ENCODE measurements around the gene CLSTN2.

The CLSTN2 gene

DNA sequence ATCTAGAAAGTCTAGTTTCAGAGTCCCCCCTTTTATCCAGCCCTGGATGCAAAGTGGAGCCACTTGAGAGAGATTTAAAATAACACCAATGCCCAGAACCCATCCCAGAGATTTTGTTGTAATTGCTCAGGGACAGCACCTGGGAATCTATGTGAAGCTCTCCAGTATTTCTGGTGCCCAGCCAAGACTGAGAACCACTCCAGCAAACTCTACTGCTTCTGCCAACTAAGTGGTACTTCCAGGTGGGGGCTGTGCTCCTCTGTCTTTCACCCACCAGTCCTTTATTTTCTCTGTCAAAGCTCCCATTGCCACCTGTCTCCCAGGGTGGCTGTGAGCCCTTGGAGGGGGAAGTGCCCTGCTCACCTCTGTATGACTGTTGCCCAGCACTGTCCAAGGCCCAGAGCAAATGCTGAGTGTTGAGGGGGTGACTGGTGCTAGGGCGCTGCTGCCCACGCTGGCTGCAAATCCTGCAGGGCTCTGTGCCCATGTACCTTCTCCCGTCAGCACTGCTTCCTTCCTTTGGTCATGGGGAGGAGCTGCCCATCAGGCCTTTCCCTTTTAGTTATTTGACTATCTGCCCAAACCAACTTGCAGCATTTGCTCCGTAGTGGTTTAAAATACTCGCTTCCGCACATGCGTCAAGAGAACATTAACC lies 9.4 kb downstream of the CLSTN2 start:
- DNase-seq: no peak

DNA sequence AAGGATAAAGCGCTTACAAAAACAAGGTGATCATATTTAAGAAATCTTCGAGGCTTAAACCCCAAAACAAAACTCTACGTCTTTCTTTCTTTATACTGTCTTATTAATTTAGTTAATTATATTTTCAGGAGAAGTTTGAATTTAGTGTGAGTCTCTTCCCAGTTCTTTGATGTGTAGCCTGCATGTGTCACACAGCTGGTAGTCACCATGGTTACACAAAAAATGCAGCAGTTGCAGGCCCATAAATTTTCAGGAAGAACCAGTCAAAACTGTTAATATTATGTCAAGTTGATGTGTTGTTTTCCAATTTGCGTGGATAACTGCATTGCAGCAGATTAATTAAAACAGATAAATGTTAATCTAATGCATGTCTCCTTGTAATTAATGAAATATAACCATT lies 10.4 kb downstream of the CLSTN2 start:
- DNase-seq: no peak

GRCh38 chr3:139945942-139946341 lies 11.0 kb downstream of the CLSTN2 start:
- no peak for DNase-seq

DNA sequence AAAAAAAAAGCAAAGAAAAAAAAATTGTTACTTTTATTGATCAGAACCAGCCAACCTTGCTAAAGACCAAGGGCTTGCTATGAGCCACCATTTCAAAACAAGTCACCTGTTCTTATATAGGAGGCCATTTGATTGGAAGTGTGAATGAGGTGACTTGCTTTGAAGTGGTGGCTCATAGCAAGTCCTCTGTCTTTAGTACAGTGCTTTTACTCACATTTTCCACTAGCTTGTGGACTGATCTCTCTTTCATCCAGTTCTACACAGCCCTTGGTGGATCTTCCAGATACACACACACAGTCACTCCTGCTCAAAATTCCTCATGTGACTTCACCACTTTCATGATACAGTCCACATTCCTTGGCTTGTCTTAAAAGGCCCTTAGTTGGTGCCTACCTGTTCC lies 13.5 kb downstream of the CLSTN2 start:
- no peak for DNase-seq

DNA sequence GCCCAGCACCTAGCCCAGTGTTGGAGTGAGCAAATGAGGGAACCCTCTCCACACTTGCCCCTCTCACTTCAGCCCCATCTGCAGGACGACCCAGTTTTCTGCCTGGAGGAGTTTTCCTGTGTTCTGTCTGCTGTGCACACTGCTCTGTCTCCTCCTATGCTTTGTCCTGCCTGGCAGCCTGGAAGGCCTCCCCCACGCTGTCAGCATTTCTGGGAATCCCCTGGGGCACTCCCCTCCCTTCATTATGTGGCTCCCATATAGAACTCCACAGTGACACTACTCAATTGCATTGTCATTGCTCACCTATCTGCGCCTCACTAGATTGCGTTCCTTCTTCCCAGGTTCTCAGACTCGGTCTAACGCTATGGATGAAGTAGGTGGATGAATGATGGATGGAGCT lies 13.9 kb downstream of the CLSTN2 start:
- DNase-seq: no peak

DNA sequence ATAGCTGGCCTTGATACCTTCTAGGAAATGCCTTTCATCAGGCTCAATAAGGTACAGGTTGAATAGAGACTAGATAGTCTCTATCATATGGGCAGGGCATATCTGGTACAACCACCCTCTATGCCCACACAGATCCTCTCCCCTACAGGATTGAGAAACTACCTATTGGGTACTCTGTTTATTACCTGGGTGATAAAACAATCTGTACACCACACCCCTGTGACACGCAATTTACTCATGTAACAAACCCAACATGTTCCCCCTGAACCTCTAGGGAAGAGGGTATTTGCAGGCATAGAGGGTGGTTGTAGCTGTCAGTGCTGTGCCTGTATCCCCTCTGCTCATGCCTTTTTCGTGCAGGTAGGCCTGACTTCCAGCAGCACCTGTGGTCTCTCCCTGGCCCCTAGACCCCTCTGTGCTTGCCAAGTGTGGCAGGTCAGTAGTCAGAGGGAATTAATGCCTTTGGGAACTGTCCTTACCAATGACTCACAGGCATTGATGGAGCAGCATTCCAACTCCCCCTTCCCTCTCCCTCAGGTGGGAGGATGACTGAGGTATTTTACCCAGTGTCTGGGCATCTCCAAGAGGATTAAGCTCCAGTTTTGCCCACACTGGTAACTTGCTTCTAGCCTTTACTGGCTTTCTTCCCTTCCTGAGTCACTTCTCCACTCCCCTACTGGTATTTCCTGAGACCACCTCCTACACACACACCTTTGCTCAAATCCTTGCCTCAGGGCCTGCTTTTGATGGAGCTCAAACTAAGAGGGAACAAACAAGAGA lies 18.3 kb downstream of the CLSTN2 start:
- no peak for DNase-seq

DNA sequence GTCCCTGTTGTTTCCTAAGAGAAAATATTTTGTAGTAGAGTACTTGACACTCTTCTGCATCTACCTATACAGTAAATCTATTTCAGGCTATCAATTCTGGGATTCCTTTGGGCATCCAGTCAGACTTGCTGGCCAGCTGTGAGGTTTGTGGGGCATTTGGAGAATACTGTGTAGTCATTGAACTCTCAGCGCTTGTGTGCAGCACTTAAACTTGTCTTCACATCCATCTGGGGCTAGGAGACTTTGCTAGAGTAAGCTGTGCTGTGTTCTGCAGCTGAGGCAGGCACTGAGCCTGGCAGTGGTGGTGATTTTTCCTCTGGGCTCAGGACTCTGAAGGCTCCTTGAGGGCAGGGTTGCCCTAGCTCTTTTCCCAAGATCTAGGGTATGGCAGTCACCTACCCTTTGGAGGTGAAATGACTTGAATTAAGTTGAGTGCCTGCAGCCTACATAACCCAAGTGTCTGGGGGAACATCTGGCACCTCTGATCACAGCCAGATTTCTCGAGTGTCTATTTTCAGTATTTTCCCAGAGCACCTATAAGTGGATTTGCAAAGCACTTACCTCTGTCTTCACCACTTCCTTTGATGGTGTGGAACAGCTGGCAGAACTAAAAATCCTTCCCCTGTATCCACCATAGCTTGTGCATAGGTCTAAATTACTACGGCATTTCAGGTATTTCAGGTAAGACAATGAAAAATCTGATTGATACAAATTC lies 19.3 kb downstream of the CLSTN2 start:
- no peak for DNase-seq

DNA sequence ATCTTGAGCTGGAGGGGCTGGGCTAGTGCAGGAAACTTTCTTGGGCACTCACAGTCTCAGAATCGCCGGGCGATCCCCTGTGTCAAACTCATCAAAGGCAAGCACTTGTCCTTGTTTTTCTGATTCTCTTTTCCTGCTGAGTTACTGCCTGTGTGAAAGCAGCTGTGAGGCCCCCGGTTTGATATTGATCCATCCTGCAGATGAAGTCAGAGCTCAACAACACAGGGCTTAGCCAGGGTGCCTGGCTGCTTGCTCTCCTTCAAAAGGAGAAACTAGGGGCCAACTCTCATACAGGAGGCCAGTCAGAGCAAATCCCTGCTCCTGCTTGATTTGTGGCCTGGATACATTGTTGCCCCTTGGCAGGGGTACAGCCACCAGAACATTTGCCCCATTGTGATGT lies 22.9 kb downstream of the CLSTN2 start:
- DNase-seq: no peak

DNA sequence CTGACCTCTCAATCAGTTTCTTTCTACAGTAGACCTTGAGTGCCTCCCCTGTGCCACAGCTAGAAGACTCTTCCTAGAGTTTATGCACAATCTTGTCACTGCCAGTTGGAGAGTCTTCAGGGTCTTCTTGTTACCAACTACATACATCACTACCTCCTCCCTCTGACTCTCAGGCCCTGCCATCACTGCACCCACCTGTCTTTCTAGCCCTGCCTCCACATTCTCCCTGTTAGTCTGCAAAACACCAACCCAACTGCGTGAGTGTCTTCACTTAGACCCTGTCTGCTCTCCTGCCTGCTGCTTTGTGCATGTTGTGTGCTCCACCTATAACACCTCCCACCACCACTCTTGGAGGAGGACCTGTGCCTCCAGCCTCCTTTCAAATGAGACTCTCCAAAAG lies 34.4 kb downstream of the CLSTN2 start:
- DNase-seq: no peak

DNA sequence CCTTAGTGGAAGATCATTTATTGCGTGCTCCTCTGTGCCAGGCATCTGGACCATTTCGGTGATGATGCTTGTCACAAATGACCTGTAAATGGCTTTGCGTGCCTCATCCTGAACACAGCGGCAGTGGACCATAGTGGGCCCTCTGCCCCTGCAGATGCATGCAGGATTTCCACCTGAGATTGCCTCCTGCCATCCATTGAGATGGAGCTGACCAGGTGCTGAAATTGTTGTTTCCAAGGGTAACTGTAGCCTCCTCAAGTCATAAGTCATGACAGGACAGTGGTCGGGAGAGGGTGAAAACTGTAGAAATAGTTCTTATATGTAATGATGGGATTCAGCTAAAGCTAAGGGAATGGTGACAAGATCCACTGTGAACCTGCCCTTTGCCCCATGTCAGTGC lies 35.5 kb downstream of the CLSTN2 start:
- no peak for DNase-seq

DNA sequence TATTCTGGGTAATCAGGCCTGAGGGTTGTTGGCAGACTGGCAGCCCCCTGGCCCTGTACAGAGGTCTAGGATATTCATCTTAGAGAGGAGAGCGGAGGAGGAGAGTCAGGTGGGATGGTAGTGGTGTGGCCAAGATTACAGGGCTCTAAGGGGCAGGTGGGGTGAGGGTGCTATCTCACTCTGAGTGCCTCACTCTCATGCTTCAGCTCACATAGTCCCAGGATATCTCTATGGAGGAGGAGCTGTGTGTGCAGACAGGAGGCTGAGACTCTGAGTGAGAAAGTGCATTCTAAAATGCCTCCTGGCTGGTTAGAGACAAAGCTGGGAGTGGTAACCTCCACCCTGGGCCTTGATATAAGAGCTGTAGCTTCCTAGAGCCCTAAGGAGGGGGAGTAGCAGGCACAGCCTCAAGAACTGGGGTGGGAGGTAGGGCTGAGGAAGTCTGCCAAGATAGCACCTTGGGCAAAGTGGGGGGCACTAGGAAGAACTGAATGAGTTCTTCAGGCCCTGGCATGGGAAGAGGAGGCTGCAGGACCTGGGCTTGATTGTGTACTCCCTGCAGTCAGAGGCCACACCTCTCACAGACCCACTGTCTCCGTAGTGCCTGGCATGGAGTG lies 39.9 kb downstream of the CLSTN2 start:
- no peak for DNase-seq

DNA sequence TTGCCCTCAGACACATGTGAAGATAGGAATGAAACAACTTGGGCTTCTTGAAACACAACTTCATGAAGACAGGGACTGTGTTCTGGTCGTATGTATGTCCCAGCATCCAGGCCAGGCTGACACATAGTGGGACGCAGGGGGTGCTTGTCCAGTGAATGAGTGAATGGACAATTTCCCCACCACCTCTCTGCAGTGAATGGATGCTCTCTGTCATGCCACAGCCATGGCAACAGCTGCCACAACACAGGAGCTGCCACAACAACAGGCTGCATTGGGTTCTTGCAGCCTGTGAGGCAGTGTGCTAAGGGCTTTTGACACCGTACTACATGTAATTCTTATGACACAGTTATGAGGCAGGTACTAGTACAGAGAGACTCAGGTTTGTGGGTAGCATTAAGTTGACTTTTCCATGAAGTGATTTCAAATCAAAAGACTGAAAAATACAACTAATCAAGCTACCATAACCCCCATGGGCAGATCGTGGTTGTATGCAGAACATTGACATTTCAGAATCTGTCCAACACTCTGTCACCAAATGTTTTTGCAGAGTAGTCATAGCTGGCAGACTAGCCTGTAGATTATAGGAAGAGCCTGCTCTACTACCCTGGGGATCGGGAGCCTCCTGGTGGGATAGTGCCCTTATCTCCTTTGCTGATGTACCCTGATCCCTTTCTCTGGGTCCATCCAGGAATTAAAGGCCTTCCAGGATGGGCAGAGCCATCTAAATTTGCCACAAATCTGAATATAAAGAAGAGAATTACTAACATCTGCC lies 40.8 kb downstream of the CLSTN2 start:
- DNase-seq: no peak

DNA sequence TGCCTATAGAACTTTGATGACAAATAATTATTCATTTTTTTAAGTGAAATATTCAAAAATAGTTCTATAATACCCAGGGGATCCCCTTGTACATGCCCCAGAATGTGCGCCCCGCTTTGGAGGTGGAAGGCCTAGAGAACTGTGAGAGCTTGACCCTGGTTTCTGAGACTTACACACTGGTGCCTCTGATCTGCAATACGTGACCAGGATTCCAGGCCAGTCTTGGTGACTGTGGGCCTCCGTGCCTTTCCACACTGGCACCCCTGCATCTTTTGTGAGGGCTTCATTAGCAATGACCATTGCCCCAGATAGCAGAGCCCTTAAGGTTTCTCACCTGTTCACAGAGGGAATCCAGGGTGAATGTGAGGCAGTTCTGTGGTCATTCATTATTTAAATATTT lies 44.0 kb downstream of the CLSTN2 start:
- DNase-seq: no peak

DNA sequence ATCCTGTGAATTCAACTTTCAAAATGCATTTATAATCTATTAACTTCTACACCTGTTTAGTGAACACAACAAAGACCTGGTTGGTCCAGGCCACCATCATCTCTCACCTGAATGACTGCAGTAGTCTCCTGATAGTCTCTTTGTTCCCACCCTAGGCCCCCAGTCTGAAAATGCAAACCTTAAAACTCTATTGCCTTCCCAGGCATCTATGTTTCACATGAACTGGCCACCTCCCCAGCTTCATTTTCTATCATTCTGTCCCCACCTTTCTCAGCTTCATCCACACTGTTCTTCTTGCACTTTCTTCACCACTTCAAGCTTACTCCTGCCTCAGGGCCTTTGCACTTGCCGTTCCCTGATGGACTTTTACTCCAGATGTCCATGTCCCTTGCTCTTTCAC lies 45.0 kb downstream of the CLSTN2 start:
- DNase-seq: no peak

- DNase-seq: no peak
Observed at GRCh38 chr3:139982404-139982803, 47.4 kb downstream of the CLSTN2 start.

DNA sequence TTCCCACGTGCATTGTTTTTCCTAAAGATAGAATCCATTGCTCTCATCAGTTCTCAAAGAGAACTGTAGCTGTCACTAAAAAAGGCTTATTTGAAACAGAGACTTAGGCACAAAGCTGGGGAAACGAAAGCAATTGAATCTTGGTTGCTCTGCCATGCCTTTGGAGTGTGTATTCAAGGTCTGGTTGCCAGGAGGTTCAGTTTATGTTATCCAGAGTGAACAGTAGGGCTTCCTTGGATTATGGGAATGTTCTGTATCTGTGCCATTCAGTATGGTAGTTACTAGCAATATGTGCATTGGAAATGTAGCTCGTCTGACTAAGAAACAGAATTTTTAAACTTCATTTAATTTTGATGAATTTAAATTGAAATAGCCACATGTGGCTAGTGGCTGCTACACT lies 50.6 kb downstream of the CLSTN2 start:
- DNase-seq: no peak

- DNase-seq: no peak
Observed at GRCh38 chr3:139987908-139988307, 52.9 kb downstream of the CLSTN2 start.

DNA sequence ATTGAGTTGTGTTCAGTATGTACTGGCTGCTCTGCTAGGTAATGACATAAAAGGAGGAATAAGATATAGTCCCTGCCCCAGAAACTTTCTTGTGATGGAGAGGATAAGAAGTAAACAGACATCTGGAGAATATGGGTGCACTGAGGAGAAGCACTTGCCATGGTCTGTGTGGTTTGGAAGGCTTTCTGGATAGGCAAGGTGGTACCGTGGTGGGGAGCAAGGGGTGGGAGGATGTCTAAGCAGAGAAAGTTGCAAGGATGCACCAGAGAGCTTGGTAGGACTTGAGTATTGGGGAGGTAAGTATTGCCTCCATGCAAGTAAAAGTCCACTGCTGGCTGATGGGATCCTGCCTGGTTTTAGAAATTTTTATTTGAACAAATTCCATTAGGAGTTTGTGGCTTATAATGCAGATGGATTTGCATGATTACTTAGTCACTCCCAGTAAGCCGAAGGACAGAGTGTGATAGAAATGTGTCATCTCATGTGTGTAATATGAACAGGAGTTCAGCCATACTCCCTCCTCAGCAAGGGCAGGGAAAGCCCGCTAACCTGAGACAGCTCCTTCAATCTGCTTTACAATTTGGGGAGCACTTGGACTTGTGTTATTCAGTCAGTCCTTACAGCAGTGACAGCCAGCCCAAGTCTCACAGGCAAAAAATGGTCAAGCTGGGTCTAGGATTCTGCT lies 53.6 kb downstream of the CLSTN2 start:
- DNase-seq: no peak

DNA sequence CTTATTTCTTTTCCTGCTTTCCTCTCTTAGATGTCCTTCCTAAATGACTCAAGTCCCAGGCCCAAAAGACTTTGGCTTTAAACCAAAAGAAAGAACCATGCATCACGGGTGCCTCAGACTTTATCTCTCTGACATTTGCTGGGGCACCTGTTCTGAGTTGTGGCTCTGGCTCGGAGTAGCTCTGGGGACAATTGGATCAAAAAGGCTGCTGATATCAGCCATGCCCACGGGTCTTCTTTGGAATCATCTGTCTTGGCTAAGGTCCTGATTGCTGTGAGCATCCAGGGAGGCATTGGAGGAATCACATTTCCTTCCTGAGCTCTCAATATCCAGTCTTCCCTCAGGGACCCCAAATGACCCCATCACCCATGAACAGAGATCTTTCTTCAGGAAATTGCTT lies 59.9 kb downstream of the CLSTN2 start:
- DNase-seq: no peak

DNA sequence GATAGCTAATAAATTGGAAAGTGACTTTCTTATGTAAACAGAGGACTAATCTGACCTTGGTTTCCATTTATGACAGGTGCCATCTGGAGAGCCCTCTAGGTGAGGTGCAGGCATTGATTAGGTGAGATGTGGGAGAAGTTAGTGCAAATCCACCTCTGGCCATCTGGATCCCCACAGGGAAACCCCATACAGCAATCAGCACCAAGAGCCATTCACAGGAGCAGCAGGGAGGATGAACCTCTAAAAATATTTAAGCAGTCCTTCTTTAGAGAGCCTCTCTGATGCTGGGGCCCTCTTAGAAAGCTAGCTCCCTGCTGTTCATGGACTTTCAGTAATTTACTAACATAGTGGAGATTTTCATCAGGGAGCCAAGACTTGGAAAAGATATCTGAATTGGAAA lies 69.3 kb downstream of the CLSTN2 start:
- no peak for DNase-seq

GRCh38 chr3:140006331-140006730 lies 71.3 kb downstream of the CLSTN2 start:
- no peak for DNase-seq

- DNase-seq: no peak
Observed at GRCh38 chr3:140007081-140007480, 72.1 kb downstream of the CLSTN2 start.
